Activated CD8-positive, alpha-beta memory T cell treated with anti-CD3 and anti-CD28 coated beads for 1 hour (primary cell): ENCODE data around the gene SP5.
"Not testable (repeated sequence)": the region's sequence is repeated elsewhere in the genome, so short reads cannot be mapped to it uniquely, and the experiment has no call there.

Experiments
- DNase-seq, 2 donors: peaks; one replicate each; pipeline ENCODE4 v3.0.0-alpha.2; 2020; ENCODE audit warnings: low read depth in 1 of 2; ENCODE audit errors: extremely low read depth in 1 of 2

SP5 gene

GRCh38 chr2:170710609-170710979, 4.5 kb upstream of the SP5 start:
- no peak for DNase-seq

- no peak for DNase-seq
These were observed 3.9 kb upstream of the SP5 start for GRCh38 chr2:170711196-170711773.

- no peak for DNase-seq
These were observed 3.1 kb upstream of the SP5 start for GRCh38 chr2:170711774-170712652.

GRCh38 chr2:170712653-170713542, 2.2 kb upstream of the SP5 start:
- DNase-seq = no peak

- no peak for DNase-seq
These were observed 1.4 kb upstream of the SP5 start for GRCh38 chr2:170713543-170714380.

- no peak for DNase-seq
These were observed 616 bp upstream of the SP5 start for GRCh38 chr2:170714381-170715061.

GRCh38 chr2:170715932-170716777, 1.0 kb downstream of the SP5 start:
- no peak for DNase-seq

GRCh38 chr2:170716851-170717598, 1.9 kb downstream of the SP5 start:
- no peak for DNase-seq

- DNase-seq = no peak
These were observed 2.4 kb downstream of the SP5 start for GRCh38 chr2:170717599-170717963.

- no peak for DNase-seq
These were observed 3.0 kb downstream of the SP5 start for GRCh38 chr2:170717991-170718589.

GRCh38 chr2:170719810-170720209, 4.7 kb downstream of the SP5 start:
- no peak for DNase-seq

GRCh38 chr2:170721678-170722077, 6.5 kb downstream of the SP5 start:
- no peak for DNase-seq

- no peak for DNase-seq
These were observed 7.2 kb downstream of the SP5 start for GRCh38 chr2:170722301-170722700.

GRCh38 chr2:170723446-170723958, 8.4 kb downstream of the SP5 start:
- no peak for DNase-seq

GRCh38 chr2:170733798-170734600, 18.9 kb downstream of the SP5 start:
- no peak for DNase-seq

- not testable (repeated sequence) for DNase-seq
These were observed 19.5 kb downstream of the SP5 start for GRCh38 chr2:170734601-170735000.

- no peak for DNase-seq
These were observed 21.5 kb downstream of the SP5 start for GRCh38 chr2:170736628-170737027.
